Cardiac muscle cell (in vitro differentiated cells and primary cell): ENCODE measurements around the gene HINFP. TPM values are rescaled to one million over a fixed set of nuclear protein-coding genes. Genes with fewer than 3 reads are reported as not detected.

Source experiments
- DNase-seq, 2 donors: peaks; one replicate each; pipeline versions ENCODE4 v3.0.0 to v3.0.0-alpha.2; 2010 to 2017; ENCODE audit warnings: low read depth in 1 of 2, low spot score in 1 of 2
- H3K27ac ChIP-seq: fragments of 200-600 bp; sonication (generic); 2 replicates; pipeline ENCODE4 v1.5.1; 2016
- H3K27me3 ChIP-seq: fragments of 200-600 bp; sonication (generic); 2 replicates; pipeline ENCODE4 v1.6.0; 2016; ENCODE audit warnings: control low read depth
- H3K36me3 ChIP-seq: fragments of 200-600 bp; sonication (generic); 2 replicates; pipeline ENCODE4 v1.5.1; 2016; ENCODE audit warnings: control low read depth
- H3K4me1 ChIP-seq: fragments of 200-600 bp; sonication (generic); 2 replicates; pipeline ENCODE4 v1.8.1; 2017; ENCODE audit warnings: low read depth, mild to moderate bottlenecking, mixed run types
- H3K4me3 ChIP-seq: fragments of 200-600 bp; sonication (generic); 2 replicates; pipeline ENCODE4 v1.5.1; 2016; ENCODE audit warnings: mild to moderate bottlenecking
- H3K9me3 ChIP-seq: fragments of 200-600 bp; sonication (generic); 2 replicates; pipeline ENCODE4 v1.5.1; 2017; ENCODE audit warnings: low read depth, mild to moderate bottlenecking, control low read depth
- polyA plus RNA-seq: library from polyadenylated mRNA; unstranded; fragments of >200 nt; fragmentation: Nextera tagmentation; extraction: Ambion mirVana; gene quantifications from 2 replicates; pipeline ENCODE4 v1.2.1, GENCODE V29; 2016
- total RNA-seq: library from RNA; depleted of rRNA; stranded (reverse); fragments of >200 nt; gene quantifications from 2 replicates; pipeline ENCODE4 v1.2.3, GENCODE V29; 2016
- TF ChIP-seq, protein P1 (sequence below): IDR thresholded peaks from 2 replicates; pipeline ENCODE4 v1.5.1; 2012; ENCODE audit warnings: low read depth, mild to moderate bottlenecking, low read length

HINFP gene
- total and polyA plus RNA-seq, 2 experiments from 2014 or later = 28.2 to 33.2 TPM

DNA sequence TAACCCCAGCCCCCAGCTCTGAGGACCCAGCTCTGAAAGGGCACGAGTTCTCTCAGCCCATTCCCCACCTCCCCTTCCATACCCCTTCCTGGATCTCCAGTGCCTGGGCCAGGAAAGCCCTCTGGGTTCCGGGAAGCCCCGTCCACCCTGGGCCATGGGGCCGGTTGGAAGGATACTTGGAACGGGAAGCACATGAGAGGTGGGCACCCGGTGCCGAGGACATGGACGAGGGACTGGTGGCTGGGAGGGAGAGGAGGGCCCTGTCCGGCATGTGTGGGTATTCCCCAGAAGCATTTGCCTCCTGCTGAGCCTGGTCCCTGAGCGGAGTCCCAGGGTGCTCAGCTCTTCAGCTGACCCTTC, 5.2 kb upstream of the HINFP start:
- Histone ChIP-seq H3K27me3 (no peaks in the 10 kb centered on the region), H3K36me3 (peaks cover 3% of the 10 kb centered on the region), H3K4me1 (peaks cover 7% of the 10 kb centered on the region), H3K9me3 (no peaks in the 10 kb centered on the region), H3K4me3 (no peak overlapping the region), H3K27ac (no peak overlapping the region)
- TF ChIP-seq, protein P1, sequence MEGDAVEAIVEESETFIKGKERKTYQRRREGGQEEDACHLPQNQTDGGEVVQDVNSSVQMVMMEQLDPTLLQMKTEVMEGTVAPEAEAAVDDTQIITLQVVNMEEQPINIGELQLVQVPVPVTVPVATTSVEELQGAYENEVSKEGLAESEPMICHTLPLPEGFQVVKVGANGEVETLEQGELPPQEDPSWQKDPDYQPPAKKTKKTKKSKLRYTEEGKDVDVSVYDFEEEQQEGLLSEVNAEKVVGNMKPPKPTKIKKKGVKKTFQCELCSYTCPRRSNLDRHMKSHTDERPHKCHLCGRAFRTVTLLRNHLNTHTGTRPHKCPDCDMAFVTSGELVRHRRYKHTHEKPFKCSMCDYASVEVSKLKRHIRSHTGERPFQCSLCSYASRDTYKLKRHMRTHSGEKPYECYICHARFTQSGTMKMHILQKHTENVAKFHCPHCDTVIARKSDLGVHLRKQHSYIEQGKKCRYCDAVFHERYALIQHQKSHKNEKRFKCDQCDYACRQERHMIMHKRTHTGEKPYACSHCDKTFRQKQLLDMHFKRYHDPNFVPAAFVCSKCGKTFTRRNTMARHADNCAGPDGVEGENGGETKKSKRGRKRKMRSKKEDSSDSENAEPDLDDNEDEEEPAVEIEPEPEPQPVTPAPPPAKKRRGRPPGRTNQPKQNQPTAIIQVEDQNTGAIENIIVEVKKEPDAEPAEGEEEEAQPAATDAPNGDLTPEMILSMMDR = no peak
- no peak for DNase-seq

DNA sequence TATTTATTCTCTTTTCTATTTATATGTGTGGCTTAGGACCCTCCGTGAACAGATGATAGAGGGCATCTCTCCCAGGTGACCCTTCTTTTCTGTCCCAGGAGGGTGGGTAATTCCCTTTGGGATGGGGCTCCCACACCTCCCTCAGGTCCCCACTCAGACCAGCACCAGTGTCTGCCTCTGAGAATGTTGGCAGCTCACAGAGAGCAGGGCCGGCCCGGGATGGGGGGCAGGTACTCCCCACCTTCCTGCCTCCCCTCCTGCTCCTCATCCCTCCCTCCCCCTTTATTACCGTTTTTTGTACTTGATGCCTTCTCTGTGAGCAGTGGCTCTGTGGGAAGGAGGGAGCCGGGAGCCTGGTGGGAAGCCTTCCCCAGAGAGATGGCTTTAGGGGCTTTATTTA, 4.8 kb upstream of the HINFP start:
- peaks cover 3% of the 10 kb centered on the region for H3K36me3 ChIP-seq
- TF ChIP-seq, protein P1 = no peak
- H3K4me1 ChIP-seq = peaks cover 7% of the 10 kb centered on the region
- H3K9me3 ChIP-seq = no peaks in the 10 kb centered on the region
- H3K27me3 ChIP-seq = no peaks in the 10 kb centered on the region
- no peak overlapping the region for H3K4me3 ChIP-seq
- no peak for DNase-seq
- no peak overlapping the region for H3K27ac ChIP-seq

DNA sequence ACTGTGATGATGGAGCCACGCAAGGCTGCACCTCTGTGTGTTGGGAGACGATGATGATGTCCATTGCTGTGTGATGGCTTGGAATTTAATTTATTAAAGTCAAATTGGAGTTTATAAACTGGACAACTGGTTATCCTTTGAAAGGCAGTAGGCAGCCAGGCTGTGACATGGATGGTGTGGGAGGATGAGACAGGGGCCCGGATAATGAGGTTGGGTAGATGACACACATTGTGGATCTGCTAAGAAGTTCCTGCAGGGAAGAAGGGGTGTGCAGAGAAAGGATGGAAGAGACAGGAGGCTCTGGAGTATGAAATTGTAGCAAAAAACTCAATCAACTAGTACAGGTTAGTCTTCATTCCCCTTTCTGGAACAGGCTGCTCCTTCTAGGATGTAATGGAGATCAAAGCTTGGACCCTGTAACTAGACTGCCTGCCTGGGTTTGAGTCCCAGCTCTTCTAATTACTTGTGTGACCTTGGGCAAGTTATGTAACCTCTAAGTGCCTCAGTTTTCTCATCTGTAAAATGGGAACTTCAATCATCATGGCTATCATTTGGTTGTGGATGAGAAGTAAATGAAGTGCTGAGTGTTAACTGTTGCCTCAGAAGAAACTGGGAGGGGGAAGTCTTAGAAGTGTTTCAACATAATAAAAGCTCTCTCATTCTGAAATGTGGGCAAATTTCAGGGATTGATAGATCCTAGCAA, 4.2 kb upstream of the HINFP start:
- Histone ChIP-seq H3K4me1 (peaks cover 7% of the 10 kb centered on the region), H3K9me3 (no peaks in the 10 kb centered on the region), H3K27me3 (no peaks in the 10 kb centered on the region), H3K27ac (no peak overlapping the region), H3K36me3 (peaks cover 3% of the 10 kb centered on the region), H3K4me3 (no peak overlapping the region)
- no peak for DNase-seq
- TF ChIP-seq, protein P1 = no peak

DNA sequence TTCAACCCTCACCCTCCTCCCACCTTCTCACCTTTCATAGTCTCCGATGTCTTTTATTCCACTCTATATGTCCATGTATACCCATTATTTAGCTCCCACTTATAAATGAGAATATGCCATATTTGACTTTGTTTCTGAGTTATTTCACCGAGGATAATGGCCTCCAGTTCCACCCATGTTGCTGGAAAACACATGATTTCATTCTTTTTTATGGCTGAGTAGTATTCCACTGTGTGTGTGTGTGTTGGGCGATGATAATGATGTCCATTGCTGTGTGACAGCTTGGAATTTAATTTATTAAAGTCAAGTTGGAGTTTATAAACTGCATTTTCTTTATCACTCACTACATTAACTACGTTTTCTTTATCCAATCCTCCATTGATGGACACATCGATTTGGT, 3.2 kb upstream of the HINFP start:
- peaks cover 3% of the 10 kb centered on the region for H3K36me3 ChIP-seq
- TF ChIP-seq, protein P1 = no peak
- H3K4me3 ChIP-seq = no peak overlapping the region
- peaks cover 10% of the 10 kb centered on the region for H3K4me1 ChIP-seq
- H3K27me3 ChIP-seq = no peaks in the 10 kb centered on the region
- H3K27ac ChIP-seq = no peak overlapping the region
- no peaks in the 10 kb centered on the region for H3K9me3 ChIP-seq
- DNase-seq = no peak

DNA sequence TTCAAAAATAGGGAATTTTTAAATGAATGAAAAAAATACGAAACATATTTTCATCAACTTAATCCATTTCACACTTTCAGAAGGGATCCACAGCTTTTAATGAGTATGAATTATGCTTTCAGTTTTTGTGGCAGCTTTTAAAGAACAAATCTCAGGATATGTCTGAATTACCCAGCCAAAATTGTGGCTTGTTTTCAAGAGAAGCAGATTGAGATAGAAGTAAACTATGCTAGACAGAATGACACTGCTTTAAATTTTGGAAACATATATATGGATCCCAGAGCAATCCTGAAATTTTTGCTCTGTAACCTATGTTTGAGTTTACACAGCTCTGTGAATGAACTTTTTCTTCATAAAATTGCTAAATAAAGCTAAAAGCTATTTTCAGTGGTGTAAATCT, 2.4 kb upstream of the HINFP start:
- H3K4me1 ChIP-seq = peaks cover 10% of the 10 kb centered on the region
- H3K27ac ChIP-seq = no peak overlapping the region
- no peak overlapping the region for H3K4me3 ChIP-seq
- TF ChIP-seq, protein P1 = no peak
- no peaks in the 10 kb centered on the region for H3K9me3 ChIP-seq
- no peak for DNase-seq
- peaks cover 5% of the 10 kb centered on the region for H3K36me3 ChIP-seq
- no peaks in the 10 kb centered on the region for H3K27me3 ChIP-seq
